NCI-H345 (cell line): Measurements from ENCODE around the gene C1orf21.

Experiments
- DNase-seq: peaks from one replicate; lab custom pipeline; 2025; lab: John Stamatoyannopoulos, UW

The C1orf21 gene

DNA sequence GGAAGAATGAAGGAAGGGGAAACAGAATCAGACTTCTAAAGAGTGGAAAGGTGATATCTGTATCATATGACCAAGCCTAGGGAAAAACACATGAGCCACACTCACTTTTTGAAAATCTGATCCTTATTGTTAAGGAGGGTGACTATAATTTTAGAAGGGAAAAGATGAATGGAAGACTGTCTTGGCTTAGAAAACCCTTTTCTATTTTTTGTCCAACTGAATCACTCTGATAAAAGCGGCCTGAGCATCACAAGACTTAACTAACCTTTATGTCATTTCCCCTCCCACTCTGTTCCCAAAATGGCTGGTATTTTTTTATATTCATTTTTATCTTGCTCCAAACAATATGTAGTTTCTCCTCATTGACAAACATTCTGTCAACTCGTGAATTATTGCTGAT lies 169.8 kb downstream of the C1orf21 start:
- DNase-seq = no peak

DNA sequence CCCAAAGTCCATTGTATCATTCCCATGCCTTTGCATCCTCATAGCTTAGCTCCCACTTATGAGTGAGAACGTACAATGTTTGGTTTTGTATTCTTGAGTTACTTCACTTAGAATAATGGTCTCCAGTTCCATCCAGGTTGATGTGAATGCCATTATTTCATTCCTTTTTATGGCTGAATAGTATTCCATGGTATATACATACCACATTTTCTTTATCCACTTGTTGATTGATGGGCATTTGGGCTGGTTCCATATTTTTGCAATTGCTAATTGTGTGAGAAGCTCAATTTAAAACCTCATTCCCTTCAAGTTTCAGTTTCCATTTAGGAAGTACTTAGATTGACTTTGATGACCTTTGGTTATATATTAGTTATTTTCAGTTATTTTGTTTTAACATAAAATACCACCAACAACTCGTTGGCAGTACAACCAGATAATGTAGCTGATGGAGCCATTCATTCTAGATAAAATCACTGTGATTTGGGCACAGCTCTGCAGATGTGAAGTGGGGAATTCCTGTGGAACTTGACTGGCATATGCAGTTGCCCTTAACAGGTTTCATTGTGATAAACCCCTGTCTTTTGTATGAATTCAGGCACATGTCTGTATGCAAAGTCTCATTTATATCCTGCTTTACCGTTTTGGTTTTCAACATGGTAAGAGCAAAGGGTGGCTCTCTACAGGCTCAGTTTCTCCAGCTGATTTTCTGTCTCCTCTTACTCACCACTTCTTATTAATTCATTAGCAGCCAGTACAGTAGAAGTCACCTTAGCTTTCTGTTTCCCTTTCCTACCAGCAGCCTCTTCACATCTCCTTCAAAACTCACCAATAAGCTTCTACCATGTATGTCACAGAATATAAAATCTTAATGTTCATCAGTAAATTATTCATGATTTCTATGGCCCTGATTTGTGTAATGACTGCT lies 170.9 kb downstream of the C1orf21 start:
- no peak for DNase-seq

DNA sequence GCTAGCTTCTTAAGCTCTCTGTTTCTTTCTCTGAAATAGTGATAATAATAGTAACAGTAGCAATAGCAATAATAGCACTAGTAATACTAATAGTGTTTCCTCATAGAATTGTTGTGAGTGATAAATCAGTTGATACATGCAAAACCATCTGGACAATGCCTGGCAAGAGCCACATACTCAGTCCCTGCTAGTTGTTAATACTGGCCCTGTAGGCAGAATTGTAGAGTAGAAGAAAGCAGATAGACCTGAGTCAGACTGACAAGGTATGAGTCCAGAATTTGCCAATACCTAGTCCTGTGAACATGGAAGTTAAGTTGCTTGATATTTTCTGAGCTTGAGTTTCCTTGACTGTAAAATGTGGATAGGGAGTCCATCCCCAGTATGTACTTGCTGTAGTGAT lies 171.9 kb downstream of the C1orf21 start:
- DNase-seq = no peak

DNA sequence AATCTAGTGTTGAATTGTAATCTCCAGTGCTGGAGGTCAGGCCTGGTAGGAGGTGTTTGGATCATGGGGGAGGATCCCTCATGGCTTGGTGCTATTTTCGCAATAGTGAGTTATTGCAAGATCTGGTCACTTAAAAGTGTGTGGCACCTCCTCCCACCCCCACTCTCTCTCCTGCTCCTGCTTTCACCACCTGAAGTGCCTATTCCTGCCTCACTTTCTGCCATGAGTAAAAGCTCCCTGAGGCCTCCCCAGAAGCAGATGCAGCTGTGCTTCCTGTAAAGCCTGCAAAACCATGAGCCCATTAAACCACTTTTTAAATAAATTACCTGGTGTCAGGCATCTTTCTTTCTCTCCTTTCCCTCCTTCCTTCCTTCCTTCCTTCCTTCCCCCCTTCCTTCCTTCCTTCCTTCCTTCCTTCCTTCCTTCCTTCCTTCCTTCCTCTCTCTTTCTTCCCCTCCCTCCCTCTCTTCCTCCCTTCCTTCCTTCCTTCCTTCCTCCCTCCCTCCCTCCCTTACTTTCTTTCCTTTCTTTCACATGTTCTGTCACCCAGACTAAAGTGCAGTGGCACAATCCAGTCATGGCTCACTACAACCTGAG lies 172.4 kb downstream of the C1orf21 start:
- DNase-seq = no peak

DNA sequence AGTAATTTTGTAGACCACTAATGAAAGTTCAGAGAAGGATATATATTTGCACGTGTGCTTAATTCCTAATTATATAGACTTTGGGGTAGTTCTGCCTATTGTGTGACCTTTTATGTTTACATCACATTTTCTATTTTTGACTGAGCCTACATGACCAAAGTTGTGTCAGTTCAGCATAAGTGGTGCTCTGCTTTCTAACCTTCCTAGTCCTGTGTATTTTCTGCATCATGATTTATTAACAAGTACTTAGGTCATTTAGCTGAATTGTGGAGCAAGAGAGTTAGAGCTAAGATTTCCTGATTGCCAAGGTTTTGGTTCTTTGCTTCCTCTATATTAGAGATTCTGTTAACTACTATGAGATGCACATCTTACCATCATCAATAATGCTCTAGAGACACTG lies 176.0 kb downstream of the C1orf21 start:
- no peak for DNase-seq

DNA sequence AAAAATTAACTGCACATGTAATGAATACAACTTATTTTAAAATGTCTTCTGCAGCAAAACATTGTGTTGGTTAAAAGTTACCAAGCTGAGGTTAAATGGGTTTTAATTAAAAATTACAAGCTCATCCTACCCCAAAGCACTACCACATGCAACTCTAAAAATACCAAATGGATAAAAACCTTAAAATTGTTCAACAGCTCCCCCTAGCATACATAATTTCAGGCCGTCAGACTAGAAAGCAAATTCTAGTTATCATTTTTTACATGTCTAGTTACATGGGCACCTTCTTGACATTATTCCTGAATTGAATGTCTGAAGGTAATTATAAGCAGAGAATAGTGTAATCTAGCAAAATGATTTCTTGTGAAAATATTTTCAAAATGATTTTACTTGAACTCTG lies 176.5 kb downstream of the C1orf21 start:
- DNase-seq = peak; percentile 5

DNA sequence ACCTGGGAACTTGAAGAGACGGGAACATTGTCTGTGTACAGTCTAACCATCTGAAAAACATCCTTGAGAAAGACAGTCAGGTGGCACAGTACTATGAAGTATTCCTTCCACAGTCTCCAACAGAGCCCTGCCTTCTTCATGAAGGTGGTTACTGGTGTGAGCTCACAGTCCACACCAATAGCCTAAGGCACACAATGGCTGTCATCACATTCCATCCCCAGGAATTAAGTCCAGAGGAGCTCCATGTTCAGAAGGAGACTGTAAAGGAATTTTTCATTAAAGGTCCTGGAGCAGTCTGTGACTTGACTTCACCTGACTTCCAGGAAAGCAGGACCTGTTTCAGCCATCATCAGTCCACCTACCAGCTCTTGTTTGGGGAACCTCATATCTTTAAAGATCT lies 180.2 kb downstream of the C1orf21 start:
- no peak for DNase-seq

DNA sequence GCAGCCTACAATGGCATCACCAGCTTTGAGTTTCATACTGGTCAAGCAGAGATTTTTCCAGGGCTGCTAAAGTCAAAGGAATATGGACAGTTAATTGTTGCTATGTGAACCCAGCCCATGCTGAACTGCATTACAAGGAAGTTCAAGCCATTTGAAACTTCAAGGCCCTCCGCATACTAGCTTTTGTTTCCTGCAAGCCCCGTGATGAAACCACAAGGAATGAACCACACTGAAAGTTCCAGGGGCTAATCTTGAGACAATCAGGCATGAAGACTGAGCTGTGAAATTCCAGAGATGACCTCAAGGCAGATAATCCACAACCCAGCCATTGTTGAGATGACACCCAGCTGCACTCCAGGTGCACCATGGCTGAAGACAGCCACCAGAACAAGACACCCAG lies 180.8 kb downstream of the C1orf21 start:
- no peak for DNase-seq

DNA sequence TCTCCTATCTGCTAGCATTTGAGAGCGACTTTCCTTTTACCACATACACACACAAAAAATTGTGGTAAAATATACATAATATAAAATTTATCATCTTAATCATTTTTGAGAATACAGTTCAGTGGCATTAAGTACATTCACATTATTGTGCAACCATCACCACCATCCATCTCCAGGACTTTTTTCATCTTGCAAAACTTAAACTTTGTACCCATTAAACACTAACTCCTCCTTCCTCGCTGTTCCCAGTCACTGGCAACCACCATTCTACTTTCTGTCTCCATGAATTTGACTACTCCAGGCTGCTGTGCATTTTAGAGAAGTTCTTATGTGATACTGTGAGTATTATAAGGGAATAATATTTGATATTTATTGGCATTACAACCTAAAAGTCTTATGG lies 181.3 kb downstream of the C1orf21 start:
- DNase-seq = no peak

DNA sequence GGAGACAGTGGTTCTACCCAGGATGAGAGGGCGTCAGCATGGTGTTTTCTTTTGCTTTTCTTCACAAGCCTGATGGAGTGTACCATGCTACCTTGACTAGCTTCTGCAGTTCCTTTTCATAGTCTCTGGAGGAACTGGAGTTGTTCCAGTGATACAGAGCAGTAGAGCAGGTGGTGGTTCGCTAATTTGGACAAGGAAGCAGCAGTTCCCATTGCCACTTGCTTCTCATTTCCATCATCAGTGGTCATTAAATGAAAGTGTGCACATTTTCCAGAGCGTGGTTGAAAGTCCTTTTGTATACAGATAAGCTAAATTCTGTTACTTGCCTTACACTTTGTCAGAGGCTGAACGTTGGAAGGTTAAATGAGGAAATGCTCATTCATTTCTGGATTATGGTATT lies 182.3 kb downstream of the C1orf21 start:
- DNase-seq = no peak

DNA sequence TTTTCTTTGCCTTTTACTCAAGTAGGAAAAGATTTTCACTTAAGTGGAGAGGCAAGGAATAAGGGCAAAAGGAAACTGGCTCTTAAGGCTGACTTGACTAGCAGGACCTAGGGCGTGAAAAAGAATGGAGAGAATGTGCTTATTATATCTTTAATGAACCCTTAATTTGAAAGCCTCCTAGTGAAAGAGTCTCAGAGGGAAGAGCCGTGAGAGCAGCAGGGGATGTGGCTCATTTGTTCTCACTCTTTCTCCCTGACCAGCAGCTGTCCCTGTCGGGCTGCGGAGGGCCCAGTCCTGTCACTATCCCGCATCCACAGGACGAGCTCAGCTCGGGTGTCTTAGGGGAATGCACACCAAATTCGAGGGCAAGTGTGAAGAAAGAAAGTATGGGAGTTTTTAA lies 187.8 kb downstream of the C1orf21 start:
- DNase-seq = no peak

DNA sequence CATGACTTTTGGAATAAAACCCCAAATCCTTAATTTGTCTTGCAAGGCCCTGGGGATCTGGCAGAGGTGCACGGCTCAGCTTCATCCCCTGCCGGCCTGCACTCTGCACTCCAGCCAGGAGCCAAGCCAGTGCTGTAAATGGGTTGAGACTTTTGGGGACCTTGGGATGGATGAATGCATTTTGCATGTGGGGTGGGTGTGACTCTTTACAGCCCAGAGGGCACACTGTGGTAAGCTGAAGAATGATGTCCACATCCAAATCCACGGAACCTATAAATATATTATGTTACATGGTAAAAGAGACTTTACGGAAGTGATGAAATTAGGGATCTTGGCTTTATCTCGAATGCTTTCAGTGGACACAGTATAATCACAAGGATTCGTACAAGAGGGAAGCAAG lies 190.0 kb downstream of the C1orf21 start:
- DNase-seq = no peak

DNA sequence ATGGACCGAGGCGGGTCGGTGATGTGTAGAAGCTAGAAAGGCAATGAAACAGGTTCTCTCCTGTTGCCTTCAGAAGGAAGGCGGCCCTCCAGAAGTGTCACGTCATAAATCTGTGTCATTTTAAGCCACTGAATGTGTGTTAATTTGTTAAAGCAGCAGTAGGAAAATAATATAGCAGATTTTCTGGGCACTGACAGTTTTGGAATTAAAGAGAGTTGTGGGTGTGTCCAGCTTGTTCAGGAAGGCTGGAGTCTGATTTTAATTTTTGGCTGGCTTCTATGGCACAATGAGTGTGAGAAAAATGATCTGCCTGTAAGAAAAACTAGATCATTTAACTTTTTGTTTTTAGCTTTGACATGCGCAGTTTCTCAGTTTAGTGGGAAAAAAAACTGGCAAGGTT lies 190.5 kb downstream of the C1orf21 start:
- DNase-seq = no peak

DNA sequence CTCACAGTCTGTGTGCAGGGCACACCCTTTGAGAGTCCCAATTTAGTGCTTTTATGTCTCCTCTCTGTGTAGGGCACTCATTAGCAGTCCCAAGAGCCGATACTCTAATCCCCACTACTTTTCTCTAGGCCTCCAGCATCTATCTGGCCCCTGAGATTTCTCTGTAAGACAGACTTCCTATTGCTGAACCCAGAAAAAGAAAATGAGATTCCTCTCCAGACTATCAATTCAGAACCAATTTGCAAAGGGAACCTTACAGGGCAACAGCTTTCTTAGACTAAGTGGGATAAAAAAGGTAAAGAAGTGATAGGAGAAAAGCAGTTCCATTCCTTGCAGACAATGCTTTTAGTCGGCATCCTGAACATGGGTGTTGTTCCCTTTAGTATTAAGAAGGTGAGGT lies 195.6 kb downstream of the C1orf21 start:
- DNase-seq = no peak

DNA sequence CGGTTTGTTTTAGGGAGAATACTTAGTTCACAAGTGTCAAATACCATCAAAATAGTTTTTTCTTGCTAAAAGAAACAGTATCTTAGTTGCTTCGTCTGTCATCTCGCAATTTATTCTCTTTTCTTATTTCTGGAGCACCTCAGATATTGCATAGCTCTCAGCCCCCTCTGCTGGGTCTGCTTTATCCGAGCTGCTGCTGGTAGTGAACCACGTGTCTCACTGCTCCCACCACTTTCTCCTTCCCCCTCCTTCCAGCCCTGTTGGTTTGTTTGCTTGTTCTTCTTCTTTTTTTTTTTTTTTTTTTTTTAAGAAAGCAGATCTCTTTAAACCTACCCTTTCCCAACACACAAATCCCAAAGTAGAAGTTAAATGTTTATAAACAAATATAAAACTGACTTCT lies 197.0 kb downstream of the C1orf21 start:
- DNase-seq = no peak

DNA sequence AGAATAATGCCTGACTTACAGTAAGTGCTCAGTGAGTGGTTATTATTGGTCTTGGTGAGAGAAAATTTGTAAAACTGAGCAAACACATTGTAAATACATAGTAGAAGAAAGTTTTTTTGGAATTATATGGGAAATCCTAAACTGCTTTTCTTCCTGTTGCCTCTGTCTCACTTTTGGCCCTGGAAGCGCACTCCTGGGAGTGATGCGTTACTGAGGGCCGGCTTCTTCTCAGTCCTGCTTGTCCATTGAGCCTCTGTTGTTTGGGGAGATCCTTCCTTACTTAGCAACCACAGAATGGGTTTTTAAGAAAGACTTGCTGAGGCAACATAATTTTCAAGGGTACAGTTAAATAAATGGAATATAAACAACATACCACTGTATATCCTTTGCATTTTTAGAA lies 201.9 kb downstream of the C1orf21 start:
- no peak for DNase-seq

DNA sequence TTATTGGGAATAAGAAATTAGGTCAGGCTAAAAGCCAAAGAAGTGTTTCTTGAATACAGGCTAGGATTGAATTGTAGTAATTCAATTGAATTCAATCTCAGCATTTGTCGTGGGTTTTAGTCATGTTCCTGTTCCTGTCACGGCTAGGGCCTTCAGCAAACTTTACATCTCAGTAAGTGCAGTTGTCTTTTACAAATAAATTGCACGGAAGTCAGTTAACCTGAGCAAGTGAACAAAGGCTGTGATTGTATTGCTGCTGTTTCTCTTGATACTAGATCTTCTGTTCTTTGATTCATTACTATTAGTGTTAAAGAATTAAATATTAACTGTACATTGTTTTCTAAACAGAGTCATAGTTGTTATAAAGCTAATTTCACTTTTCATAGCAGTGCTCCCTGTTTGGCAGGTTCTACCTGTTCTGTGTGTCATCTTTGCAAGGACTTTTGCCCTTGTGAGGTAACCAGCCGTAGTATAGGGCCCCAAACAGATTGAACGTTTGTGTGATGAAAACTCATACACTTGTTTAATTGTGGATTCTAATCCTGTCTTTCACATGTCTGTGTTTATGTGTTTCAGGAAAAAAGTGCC lies 203.4 kb downstream of the C1orf21 start:
- DNase-seq = no peak

DNA sequence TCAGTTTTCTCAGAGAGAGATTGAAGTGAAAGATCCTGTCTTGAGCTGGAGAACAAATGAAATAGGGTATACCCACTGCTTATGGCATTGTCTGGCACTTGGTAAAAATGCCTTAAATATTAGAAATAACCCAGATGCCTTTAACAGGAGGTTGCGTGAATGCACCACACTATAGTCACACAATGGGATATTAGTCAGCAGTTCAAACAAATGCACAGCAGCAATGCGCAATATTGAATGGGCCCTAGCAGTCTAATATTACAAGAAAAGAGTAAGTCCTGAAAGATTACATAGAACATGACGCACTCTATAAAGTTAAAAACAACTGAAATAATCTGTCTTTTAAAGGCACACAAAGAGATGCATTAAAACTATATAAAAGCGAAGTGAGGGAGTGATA lies 206.8 kb downstream of the C1orf21 start:
- DNase-seq = no peak

DNA sequence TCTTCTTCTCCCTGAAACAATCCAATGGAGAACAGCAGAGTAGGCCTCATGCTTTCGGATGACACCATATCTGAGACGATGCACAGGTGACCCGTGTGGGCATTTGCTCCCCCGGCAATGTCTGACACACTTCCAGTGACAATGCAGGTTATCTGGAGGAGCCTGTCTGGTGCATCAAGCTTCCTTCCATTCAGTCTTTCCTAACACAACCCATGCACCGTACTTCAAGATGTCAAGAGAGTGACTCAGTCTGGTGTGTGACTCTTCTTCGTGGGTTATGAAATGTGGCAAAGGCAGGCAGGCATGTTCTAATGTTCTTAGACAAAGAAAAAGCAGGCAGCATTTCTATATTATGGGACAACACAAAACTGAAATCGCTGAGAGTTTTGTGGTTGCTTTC lies 208.8 kb downstream of the C1orf21 start:
- no peak for DNase-seq

DNA sequence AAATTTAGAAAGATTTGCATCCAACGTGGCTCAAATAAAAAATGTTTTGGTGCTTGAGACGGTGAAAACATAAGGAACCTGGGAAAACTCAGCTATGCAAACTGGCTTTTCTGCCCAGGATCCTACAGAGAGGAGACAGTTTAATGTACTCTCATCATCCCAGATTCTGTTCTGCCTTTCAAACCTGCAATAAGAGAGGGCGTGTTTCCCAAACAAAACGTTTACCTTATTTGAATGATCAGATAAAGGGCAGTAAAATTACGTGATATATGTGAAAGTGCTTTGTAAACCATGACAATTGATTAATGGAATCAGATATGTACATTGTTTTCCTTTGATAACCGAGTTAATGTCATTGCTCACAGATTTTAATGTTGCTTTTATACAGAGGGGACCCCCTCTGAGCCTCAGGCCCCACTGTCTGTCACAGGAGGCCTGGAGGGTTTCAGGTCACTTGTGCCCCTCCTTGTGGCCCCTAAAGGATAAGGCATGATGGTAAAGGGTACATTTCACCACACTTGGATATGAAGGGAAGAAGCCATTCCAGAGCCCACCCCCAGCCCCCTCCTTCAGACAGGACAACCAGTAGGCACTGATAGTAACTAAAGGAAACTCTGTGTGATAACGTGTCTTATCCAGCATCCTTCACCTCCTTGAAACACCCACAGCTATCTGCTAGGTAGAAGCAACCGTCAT lies 210.3 kb downstream of the C1orf21 start:
- no peak for DNase-seq

DNA sequence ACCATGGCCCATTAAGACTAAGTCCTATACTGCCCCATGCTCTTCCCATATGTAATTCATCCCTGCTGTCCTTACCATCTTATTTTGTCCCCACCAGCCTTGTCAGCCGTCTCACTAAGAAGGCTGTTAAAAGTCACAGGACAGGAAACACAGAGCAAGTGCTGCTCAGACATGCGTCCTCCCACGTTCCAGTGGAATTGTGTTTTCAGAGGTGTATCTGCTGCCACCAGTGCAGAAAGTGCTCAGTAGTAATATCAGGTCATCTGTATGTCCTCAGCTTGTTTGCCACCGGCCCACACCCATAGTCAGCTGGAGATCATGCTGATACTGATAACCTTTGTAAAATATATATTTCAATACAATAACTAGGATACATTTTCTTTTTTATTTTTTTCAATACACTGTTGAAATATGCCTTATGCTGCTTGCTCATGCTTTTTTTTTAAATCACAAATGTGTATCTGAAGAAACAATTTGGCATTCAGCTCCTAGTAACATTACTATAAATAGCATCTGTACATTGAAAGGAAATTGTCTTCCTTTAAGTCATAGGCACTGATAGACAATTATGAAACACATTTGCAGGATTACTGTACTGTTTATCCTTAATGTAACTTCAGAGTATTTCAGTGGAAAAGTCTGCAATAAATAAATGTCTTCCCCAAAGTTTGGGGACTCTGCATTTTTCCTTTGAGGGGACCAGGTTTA lies 211.0 kb downstream of the C1orf21 start:
- DNase-seq = no peak
